GM19025 (cell line): ENCODE data around the gene WNT7B.

Source experiments
- ATAC-seq: cut with Tn5 transposase; IDR thresholded peaks from one replicate; pipeline ENCODE4 v1.9.1; 2021; ENCODE audit warnings: mild to moderate bottlenecking, low read depth, moderate library complexity; ENCODE audit not compliant: unreplicated experiment

Gene WNT7B

DNA sequence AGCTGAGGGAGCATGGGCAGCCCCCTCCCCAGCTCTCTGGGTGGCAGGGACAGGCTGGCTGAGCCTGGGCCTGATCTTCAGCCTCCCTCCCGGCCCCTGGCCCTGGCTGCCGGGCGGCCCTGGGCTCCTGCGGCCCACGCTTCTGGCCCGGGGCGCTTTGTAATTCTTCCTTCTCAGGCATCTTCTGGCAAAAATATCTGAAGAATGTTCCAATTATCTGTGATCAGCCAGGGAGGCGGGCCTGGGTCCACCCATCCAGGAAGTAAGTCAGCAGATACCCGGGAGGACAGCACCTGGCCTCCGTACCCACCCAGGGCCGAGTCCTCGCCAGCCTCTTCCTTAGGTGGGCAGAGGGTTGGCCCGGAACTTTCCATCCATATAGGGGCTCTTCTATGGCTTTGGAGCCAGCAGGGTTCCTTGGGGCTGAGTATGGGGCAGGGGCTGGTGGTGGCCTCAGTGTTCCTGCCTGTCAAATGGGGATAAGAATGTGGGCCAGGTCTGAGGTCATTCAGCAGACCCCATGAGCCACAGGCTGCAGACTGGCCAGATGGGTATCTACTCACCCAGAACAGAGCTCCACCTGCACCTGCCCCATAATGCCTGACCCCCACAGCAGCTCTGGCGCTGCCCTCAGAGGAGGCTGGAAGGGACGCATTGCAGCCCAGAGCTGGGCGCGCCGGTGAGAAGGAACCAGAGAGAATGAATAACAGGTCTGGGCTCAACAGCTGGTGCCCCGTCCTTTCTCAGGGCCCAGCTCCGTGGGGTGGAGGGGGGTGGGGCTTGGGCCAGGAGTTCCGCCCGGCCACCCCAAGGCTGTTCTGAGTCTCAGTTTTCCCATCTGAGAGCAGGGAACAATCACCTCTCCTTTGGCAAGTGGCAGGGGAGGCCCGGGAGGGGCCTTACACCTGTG is 16.2 kb downstream of the WNT7B start:
- ATAC-seq: no peak

DNA sequence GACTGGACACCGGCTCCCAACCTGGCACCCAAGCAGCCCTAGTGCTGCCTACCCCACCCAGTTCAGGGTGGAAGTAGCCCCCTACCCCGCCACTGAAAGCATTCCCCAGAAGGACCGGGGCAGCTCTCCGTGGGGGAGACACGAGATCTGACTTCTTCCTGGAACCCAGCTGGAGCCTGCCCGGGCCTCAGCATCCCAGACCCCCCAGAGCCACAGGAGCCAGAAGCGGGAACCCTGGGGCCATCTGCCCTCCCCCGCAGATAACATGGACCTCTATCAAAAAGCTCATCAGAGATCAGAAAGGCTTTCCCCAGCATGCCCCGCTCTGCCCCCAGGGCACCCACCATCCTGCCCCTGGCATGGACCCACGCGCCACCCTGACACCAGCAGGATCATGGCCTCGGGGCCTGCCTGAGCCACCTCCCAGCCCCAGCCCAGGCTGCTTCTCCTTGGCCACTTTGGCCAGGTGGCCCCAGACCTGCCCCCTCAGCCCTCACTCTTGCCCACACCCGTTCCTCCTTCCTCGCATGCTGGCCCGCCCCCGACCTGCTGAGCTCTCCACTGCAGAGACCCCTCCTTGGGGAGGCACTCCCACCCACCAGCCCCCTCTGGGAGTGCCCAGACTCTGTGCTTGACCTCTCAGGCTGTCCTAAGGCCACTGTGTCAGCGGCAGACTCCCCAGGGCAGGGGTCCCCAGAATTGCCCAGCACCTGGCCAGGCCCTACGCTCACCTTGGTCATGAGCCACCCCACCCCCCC is 17.1 kb downstream of the WNT7B start:
- ATAC-seq: no peak

DNA sequence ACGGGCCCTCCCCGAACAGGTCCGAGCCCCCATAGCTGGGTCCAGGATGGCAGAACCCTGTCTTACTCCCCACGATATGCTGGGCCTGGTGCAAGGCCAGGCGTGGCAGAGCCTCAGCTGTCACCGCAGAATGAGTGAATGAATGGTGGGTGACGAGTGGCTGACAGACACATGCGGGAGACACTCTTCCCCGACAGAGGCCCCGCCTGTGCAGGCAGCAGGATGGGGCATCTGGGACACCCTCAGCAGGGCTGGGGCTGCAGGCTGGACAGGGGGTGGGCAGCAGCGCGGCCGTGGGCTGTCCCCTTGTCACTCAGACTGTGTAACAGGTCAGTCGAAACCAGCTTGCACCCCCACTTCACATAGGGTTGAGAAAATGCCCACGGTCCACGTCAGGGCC is 18.0 kb downstream of the WNT7B start:
- no peak for ATAC-seq

DNA sequence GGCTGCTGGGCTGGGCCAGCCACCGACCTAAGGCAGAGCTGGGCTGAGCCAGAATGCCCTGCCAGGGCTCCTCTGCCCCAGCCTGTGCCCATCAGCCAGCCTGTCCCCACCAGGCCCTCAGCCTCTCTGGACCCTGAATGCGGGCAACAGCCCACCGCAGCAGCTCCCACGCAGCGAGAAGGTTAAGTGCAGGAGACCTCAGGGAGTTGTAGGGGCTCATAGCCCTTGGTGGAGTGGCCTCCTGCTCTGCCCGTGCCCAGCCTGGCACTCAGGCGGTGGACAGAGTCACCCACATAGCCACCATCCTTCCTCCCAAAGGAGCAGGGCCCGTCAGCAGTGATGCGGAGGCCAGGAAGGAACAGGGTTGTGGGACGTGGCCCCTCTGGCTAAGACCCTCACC is 19.1 kb downstream of the WNT7B start:
- no peak for ATAC-seq

DNA sequence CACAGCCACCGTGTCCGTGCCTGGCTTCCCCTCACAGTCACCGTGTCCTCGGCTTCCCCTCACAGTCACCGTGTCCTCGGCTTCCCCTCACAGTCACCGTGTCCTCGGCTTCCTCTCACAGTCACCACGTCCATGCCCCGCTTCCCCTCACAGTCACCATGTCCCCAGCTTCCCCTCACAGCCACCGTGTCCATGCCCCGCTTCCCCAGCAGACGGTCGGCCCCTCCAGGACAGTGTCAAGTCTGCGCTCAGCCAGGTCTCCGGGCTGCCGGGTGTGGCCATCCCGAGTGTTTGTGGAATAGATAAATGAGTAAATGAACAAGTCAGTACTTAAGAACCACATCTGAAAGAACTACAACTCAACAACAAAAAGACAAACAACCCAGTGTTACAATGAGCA is 23.8 kb downstream of the WNT7B start:
- ATAC-seq: no peak

DNA sequence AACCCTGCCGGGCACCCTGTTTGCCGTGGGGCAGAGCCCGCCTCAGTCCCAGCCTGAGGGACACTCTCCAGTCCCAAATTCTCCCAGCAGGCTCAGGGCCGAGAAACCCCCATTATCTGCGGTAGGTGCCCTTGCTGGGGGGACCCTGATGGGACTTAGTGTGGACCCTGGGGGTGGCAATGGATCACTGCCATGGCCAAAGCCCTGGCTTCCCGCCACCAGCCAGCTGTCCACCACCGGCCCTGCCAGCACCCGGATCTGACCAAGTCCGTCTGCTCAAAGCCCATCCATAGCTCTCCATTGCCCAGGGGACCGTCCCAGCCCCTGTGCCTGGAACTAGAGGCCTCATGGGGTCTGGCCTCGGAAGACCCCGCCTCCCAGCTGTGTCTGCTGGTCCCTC is 24.4 kb downstream of the WNT7B start:
- ATAC-seq: no peak

DNA sequence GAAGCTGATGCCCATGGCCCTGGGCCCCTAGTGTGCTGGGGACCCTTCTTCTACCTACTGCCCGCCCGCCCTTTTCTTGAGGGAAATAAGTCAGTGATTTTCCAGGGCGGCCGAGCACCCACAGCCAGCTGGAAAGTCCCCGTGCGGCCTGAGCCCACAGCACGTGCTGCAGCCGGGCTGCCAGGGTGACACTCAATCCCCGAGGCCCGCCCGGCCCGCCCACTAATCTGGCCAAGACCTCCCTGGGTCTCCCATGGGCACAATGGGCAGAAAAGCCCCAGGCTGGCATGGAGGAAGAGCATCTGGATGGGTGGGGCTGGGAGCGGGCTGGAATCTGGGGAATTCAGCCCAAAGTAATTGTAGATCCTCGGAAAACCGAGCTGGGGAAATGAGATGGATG is 24.8 kb downstream of the WNT7B start:
- ATAC-seq: no peak

DNA sequence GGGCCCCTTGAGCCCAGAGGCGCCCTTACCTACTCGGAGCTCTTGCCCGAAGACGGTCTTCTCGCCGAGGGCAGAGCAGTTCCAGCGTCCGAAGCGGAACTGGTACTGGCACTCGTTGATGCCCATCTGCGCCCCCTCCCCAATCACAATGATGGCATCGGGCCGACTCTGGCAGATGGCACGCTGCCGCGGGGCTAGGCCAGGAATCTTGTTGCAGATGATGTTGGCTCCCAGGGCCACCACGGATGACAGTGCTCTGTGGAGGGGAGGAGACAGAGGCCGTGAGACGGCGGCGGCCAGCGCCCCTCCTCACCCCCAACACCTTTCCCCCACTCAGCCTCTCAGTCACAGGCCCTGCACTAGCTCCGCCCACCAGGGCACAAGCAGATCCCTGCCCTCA is 27.1 kb downstream of the WNT7B start:
- no peak for ATAC-seq

DNA sequence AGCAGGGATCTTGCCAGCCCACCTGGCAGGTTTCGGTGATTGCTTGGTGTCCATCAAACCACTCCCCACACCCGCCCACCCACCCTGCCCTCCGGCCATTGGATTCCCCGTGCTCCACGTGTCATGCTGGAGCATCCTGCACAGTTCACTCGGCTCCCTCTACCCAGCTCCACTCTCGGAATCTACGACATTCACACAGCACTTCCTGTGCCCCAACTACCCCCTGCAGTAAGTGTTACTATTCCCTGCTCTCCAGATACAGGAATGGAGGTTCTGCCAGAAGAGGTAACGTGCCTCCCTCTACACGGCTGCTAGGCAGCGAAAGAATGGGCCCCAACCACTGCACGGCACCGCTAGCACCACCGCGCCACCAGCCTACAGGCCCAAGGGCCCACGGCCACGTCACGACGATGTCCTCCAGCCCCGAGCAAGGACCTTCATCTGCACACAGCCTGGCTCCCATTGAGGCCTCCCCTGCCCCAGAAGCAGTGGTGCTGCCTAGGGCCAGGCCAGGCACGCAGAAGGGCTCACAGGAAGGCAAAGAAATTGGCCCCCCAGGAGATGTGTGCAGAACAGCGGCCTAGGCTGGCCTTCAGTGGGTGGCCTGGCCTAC is 27.6 kb downstream of the WNT7B start:
- no peak for ATAC-seq

DNA sequence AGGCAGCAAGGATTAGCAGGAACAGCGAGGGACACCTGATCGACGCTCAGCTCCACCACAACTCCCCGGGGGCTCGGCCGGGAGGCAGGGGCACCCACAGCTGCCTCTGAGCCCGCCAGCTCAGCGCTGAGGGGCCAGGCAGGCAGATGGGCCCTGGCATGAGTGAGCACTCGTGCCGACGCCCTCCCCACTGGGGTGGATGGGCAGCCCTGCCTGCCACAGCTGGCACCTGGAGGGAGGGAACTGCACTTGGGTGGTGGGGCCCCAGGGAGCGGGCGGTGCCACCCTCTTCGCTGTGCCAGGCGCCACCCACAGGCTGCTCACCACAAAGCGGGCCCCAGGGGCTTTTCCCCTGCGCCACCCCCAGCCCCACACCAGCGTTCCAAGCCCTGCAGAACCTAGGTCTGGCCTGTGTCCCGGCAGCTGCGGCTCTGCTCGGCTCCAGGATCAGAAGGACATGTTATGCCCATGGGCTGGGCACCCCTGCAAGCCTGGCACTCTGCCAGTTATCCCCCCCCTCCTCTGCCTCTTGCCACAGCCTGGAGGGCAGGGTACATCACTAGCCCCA is 28.8 kb downstream of the WNT7B start:
- ATAC-seq: no peak

DNA sequence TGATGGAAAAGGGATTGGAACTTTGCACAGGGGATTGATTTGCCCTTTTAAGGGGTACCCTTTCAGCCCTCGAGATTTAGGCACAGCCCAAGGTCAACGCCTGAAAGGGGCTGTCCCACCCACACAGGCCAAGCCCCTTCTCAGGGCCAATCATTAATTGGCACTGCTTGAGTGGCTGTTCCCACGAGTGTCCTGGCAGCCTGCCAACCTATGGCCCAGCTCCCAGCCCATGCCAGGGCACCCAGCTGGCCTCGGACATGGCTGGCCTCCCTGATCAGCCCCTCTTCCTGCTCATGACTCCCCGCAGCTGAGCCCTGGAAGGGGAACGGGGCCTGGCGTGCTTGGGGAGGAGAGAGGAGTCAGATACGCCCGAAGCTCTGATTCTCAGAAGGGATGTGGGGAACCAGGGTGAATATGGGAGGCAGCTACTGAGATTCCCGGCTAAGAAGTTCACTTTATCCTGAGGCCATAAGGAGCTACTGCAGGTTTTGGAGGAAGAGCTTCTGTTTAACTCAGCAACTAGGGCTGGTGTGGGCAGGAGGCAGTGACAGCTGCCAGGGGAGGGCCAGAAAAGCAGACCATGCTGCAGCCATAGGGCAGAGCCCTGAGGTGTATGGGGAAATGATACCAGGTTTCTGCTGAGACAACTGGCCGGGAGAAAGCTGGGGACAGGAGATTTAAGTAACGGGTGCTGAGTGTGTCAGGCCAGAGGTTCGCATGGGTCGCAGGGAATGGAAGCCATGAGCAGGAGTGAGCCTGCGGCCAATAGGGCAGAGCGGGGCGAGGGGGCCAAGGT is 30.0 kb downstream of the WNT7B start:
- no peak for ATAC-seq

DNA sequence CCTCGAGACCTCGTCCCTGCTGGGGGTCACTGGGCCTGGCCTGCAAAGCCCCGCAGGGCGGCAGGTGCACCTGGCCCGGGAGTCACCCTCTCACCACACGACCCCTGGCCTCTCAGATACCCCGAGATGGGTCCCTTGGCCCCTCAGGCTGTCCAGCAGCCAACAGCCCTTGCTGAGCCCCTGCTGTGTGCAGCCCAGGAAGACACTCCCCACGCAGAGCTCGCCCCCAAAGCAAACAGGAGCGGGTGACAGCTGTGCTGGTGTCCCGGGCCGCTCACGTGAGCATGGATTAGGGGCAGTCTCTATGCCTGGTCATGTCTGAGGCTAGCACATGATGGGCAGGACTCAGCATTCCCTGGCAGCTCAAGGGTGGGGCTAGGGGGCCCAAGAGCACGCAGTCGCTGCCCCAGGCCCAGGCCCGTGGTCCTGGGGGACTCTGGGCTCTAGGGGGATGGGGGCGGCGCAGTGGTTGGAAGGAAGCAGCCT is 31.3 kb downstream of the WNT7B start:
- no peak for ATAC-seq

DNA sequence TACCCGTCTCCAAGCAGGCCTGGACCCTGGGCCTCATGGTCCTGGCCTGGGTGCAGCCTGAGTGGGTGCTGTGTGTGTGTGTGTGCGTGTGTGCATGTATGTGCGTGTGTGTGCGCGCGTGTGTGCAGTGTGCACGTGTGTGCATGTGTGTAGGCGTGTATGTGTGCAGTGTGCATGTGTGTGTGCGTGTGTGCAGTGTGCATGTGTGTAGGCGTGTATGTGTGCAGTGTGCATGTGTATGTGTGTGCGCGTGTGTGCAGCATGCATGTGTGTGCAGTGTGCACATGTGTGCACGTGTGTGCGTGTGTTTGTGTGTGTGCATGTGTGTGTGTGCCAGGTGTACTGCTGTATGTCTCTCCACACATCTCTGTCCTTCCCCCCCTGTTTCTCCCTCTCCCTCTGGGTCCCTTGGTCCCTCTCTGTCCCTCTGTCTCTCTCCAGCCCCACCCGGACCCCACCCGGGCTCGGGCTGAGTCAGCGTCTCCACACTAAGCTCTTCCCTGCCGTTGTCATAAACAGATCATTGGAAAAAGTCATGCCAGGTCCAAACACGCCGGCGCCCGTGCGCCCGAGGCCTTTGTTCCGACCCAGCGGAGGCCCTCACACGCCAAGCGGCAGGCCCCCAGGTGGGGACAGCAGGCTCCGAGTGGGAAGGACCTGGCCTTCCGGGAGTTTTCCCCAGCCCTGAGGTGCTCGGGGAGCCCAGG is 34.0 kb downstream of the WNT7B start:
- no peak for ATAC-seq

DNA sequence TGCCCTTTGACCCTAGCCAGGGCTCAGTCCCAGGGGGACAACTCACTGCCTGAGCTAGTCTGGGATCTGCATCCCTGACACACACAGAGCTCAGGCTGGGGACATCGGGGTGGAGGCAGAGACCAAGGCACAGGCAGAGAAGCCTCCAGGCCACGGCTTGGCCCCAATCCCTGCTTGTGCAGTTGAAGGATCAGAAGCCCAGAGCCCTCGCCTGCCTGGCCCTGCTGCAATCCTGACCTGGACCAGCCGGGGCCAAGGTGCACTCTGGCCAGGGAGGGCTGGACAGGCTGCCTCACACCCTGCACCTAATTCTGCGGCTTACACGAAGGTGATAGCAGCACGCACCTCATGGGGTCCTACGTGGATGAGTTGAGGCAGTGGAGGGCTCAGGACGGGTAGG is 34.6 kb downstream of the WNT7B start:
- ATAC-seq: no peak

DNA sequence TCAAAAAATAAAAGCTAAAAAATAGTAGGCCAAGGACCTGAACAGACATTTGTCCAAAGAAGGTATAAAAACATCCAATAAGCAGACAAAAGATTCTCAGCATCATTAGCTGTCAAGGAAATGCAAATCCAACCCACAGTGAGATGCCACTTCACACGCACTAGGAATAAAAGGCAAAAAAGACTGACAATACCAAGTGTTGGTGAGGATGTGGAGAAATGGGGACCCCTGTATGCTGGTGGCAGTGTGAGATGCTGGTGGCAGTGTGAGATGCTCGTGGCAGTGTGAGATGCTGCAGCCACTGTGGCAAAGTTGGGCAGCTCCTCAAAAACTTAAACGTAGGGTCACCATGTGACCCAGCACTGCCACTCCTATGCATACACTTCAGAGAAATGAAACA is 38.0 kb downstream of the WNT7B start:
- no peak for ATAC-seq

DNA sequence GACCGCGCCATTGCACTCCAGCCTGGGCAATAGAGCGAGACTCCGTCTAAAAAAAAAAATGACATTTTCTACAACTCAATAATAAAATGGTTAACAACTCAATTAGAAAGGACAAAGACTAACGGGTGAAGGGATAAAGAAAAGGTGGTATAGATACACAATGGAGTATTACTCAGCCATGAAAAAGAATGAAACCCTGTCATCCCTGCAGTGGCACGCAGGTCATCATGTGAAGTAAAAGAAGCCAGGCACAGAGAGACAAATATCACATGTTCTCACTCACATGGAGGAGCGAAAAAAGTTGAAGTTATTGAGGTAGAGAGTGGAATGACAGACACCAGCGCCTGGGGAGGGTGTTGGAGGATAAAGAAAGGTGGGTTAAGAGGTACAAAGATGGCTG is 39.0 kb downstream of the WNT7B start:
- ATAC-seq: no peak

DNA sequence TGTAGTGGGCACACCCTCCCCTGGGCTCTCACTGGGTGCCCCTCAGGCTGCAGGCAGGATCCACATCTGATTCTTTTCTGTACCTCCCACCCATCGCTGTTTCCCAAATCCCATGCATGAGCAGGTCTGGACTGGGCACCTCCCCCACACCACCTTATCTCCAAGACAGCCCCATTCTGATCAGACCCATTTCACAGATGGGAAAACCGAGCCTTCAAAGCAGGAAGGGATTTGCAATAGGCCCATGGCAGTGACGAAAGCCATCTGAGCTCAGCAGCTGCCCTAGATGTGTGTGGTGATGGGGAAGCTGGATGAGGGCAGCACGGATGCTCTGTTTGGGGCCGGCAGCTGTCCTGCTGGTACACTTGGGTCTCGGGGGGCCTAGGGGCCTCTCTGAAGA is 41.4 kb downstream of the WNT7B start:
- ATAC-seq: no peak

DNA sequence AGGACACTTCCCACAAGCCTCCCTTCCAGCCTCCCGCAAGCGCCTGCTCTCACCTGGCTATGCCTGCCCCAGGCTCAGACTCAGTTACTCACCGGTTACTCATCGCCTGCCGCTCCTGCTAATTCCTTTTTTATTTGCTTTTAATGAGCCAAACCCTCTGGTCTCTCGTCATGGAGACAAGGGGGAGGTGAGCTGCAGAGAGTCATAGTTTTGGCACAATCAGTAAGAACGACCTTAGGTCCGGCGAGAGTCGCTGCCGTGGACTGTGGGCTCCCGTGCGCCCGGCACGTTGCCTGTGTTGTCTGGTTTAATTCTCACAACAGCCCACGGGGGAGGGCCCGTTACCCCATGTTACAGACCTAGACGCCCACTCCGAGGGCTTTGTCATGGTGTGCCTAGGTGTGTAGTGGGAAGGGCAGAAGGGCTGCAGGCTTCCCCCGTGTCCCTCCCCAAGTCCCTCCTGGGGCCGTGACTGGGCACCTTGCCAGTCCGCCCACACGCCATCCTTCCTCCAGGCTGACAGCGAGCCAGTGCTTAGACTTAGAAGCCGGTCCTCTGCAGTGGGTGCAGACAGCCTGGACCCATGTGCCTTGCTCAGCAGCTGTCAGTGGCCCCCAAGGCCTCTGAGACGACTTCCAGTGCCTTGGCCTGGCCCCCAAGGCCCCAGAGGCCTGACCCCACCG is 42.2 kb downstream of the WNT7B start:
- ATAC-seq: no peak

DNA sequence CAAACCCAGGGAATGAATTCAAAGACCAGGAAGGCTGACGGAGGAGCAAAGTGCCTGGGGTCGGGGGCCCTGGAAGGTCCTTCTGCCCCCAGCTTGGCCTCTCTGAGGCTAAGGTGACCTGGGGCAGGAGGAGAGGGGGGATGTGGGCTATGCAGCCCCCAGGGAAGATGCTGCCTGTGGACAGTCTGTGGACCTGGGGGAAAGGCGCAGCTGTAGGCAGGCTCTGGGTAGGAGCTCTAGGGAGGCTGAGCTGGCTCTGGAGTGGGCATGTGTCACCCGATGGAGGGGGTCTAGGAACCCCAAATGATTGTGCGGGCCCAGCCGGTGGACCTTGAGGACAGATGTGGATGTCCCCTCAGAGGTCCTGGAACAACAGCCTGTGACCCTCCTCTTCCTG is 42.8 kb downstream of the WNT7B start:
- ATAC-seq: no peak
